A549 (cell line): ENCODE results near the gene NDUFS8. TPM values are rescaled to one million over a fixed set of nuclear protein-coding genes. Genes with fewer than 3 reads are reported as not detected.

ENCODE experiments used
- ATAC-seq, 2 experiments: fragments of 200-7000 bp in 1 of 2; fragments of >200 bp in 1 of 2; cut with Nextera tagmentation in 1 of 2; cut with Tn5 transposase in 1 of 2; 3 replicates each; pipeline versions ENCODE4 v1.8.0 to v1.9.1; 2018 to 2020; ENCODE audit warnings: mild to moderate bottlenecking in 1 of 2, moderate library complexity in 1 of 2
- CTCF ChIA-PET: fragments of 300-600 bp; sonication (Branson Sonifier 250); formaldehyde crosslinking; extraction: SDS; loops from one replicate; lab custom pipeline; 2021; ENCODE audit warnings: antibody characterized with exemption, inconsistent platforms; lab: Yijun Ruan, JAX
- POLR2A ChIA-PET: fragments of 350-600 bp; formaldehyde crosslinking; extraction: SDS; loops from one replicate; lab custom pipeline; 2021; ENCODE audit warnings: antibody characterized with exemption, inconsistent platforms; lab: Yijun Ruan, JAX
- DNase-seq, 2 experiments: peaks; one replicate each; pipeline versions ENCODE4 v3.0.0 to v3.0.0-alpha.2; 2011 to 2016; ENCODE audit warnings: low read depth in 1 of 2, low spot score in 1 of 2
- FAIRE-seq: peaks from 2 replicates; lab custom pipeline; 2011; peaks lifted over from hg19 to GRCh38; lab: Jason Lieb, UNC
- H3K27ac ChIP-seq, 2 experiments: fragments of >200 bp; sonication (Bioruptor Twin); formaldehyde crosslinking; 3 replicates each; pipeline ENCODE4 v1.5.1; 2016 to 2017
- H3K4me1 ChIP-seq: fragments of >200 bp; sonication (Bioruptor Twin); formaldehyde crosslinking; 3 replicates; pipeline ENCODE4 v1.6.1; 2016
- H3K4me2 ChIP-seq: fragments of >200 bp; sonication (Bioruptor Twin); formaldehyde crosslinking; 3 replicates; pipeline ENCODE4 v1.6.1; 2016
- H3K4me3 ChIP-seq: fragments of >200 bp; sonication (Bioruptor Twin); formaldehyde crosslinking; 3 replicates; pipeline ENCODE4 v1.5.1; 2016
- H3K9me3 ChIP-seq: fragments of >200 bp; sonication (Bioruptor Twin); formaldehyde crosslinking; 3 replicates; pipeline ENCODE4 v1.6.1; 2016
- CBX2 ChIP-seq: fragments of 200-600 bp; sonication (generic); IDR thresholded peaks from 2 replicates; pipeline ENCODE4 v1.6.1; 2016; ENCODE audit warnings: low read depth, mild to moderate bottlenecking, borderline replicate concordance
- CBX8 ChIP-seq: fragments of 200-600 bp; sonication (generic); IDR thresholded peaks from 2 replicates; pipeline ENCODE4 v1.6.1; 2016
- CEBPB ChIP-seq, 2 experiments: fragments of >200 bp in 1 of 2; sonication (Bioruptor Twin) in 1 of 2; formaldehyde crosslinking in 1 of 2; IDR thresholded peaks; 2 replicates each; pipeline ENCODE4 v1.6.1; 2012 to 2016
- CHD2 ChIP-seq: fragments of 150-350 bp; IDR thresholded peaks from 2 replicates; pipeline ENCODE4 v1.6.1; 2014; ENCODE audit warnings: low read length; ENCODE audit not compliant: partially characterized antibody
- CTCF ChIP-seq: fragments of >200 bp; sonication (Bioruptor Twin); formaldehyde crosslinking; IDR thresholded peaks from 3 replicates; pipeline ENCODE4 v1.5.1; 2016
- E2F6 ChIP-seq: IDR thresholded peaks from 2 replicates; pipeline ENCODE4 v1.6.1; 2012; ENCODE audit warnings: low read depth, borderline replicate concordance
- EHF ChIP-seq: fragments of 250-450 bp; sonication (Bioruptor Pico); IDR thresholded peaks from 2 replicates; pipeline ENCODE4 v1.5.0; 2020; ENCODE audit warnings: mild to moderate bottlenecking
- EP300 ChIP-seq, 2 experiments: fragments of >200 bp; sonication (Bioruptor Twin); formaldehyde crosslinking; IDR thresholded peaks; 2 replicates in 1 of 2; 3 replicates in 1 of 2; pipeline ENCODE4 v1.6.1; 2016 to 2017
- FOSL2 ChIP-seq, 2 experiments: fragments of 450-650 bp in 1 of 2; fragments of >200 bp in 1 of 2; sonication (Bioruptor Twin) in 1 of 2; formaldehyde crosslinking; IDR thresholded peaks; 2 replicates each; pipeline versions ENCODE4 v1.5.0 to v1.6.1; 2016 to 2020; ENCODE audit warnings: mild to moderate bottlenecking in 1 of 2, moderate library complexity in 1 of 2
- HOXB5 ChIP-seq: fragments of 250-450 bp; sonication (Bioruptor Pico); IDR thresholded peaks from 2 replicates; pipeline ENCODE4 v1.5.0; 2020; ENCODE audit warnings: mild to moderate bottlenecking, moderate library complexity
- JUN ChIP-seq, 2 experiments: fragments of >200 bp; sonication (Bioruptor Twin); formaldehyde crosslinking; IDR thresholded peaks; 2 replicates in 1 of 2; 3 replicates in 1 of 2; pipeline ENCODE4 v1.6.1; 2016 to 2017
- JUNB ChIP-seq: fragments of >200 bp; sonication (Bioruptor Twin); formaldehyde crosslinking; IDR thresholded peaks from 2 replicates; pipeline ENCODE4 v1.6.1; 2016
- MAFK ChIP-seq: fragments of 450-650 bp; IDR thresholded peaks from 2 replicates; pipeline ENCODE4 v1.6.1; 2014; ENCODE audit not compliant: partially characterized antibody
- MAZ ChIP-seq: fragments of 150-350 bp; IDR thresholded peaks from 2 replicates; pipeline ENCODE4 v1.6.1; 2014; ENCODE audit warnings: antibody characterized with exemption, low read depth, low read length, borderline replicate concordance
- NPAS2 ChIP-seq: fragments of 250-450 bp; sonication (Bioruptor Pico); IDR thresholded peaks from 2 replicates; pipeline ENCODE4 v1.8.0; 2022; ENCODE audit warnings: mild to moderate bottlenecking, moderate library complexity, borderline replicate concordance
- NR3C1 ChIP-seq: fragments of >200 bp; sonication (Bioruptor Twin); formaldehyde crosslinking; IDR thresholded peaks from 3 replicates; pipeline ENCODE4 v1.6.1; 2017
- PBX3 ChIP-seq: IDR thresholded peaks from 2 replicates; pipeline ENCODE4 v1.6.1; 2012
- POLR2AphosphoS2 ChIP-seq: conservative IDR thresholded peaks from 2 replicates; pipeline ENCODE4 v1.6.1; 2012; ENCODE audit warnings: low read length, improper control_type of control experiment, inconsistent platforms
- RARB ChIP-seq: fragments of 250-450 bp; sonication (Bioruptor Pico); IDR thresholded peaks from 2 replicates; pipeline ENCODE4 v1.8.0; 2021; ENCODE audit warnings: mild to moderate bottlenecking, moderate library complexity
- RCOR1 ChIP-seq: fragments of 150-350 bp; IDR thresholded peaks from 2 replicates; pipeline ENCODE4 v1.6.1; 2014; ENCODE audit warnings: antibody characterized with exemption, low read length, low read depth
- RNF2 ChIP-seq: fragments of 200-600 bp; sonication (generic); IDR thresholded peaks from 2 replicates; pipeline ENCODE4 v1.6.1; 2016; ENCODE audit warnings: low read depth, mild to moderate bottlenecking, antibody characterized with exemption, moderate library complexity, borderline replicate concordance
- TP53 ChIP-seq: fragments of 250-450 bp; sonication (Bioruptor Pico); IDR thresholded peaks from 2 replicates; pipeline ENCODE4 v1.5.0; 2021; ENCODE audit warnings: mild to moderate bottlenecking, moderate library complexity
- ZC3H11A ChIP-seq: fragments of 450-650 bp; IDR thresholded peaks from 2 replicates; pipeline ENCODE4 v1.6.1; 2014; ENCODE audit warnings: antibody characterized with exemption, mild to moderate bottlenecking
- ZNF302 ChIP-seq: fragments of 250-450 bp; sonication (Bioruptor Pico); IDR thresholded peaks from 2 replicates; pipeline ENCODE4 v1.9.0; 2021; ENCODE audit warnings: inconsistent platforms, mild to moderate bottlenecking, moderate library complexity
- ZSCAN20 ChIP-seq: fragments of 250-450 bp; sonication (Bioruptor Pico); IDR thresholded peaks from 2 replicates; pipeline ENCODE4 v1.8.0; 2022; ENCODE audit warnings: mild to moderate bottlenecking, moderate library complexity
- WGBS: methylation state at CpG from one replicate; pipeline ENCODE4 v1.1.6; 2017; ENCODE audit errors: missing lambda C conversion rate; 5-methylcytosine and 5-hydroxymethylcytosine counted together
- polyA plus RNA-seq, 4 experiments: library from polyadenylated mRNA; depleted of rRNA in 3 of 4; stranded (reverse); fragments of >200 nt; fragmentation: RNase III in 1 of 4; extraction: RNeasy Plus Mini Kit Qiagen cat#74134 plus additional on column Dnase treatment in 1 of 4; gene quantifications; 2 replicates in 3 of 4; 3 replicates in 1 of 4; pipeline ENCODE4 v1.2.3, GENCODE V29; 2011 to 2017
- TF ChIP-seq, protein P1 (sequence below): IDR thresholded peaks from 2 replicates; pipeline ENCODE4 v1.6.1; 2012

NDUFS8 gene
- polyA plus RNA-seq, 2 of the 4 experiments (the other 2 are of a cell fraction) = 71.0 to 298 TPM

DNA sequence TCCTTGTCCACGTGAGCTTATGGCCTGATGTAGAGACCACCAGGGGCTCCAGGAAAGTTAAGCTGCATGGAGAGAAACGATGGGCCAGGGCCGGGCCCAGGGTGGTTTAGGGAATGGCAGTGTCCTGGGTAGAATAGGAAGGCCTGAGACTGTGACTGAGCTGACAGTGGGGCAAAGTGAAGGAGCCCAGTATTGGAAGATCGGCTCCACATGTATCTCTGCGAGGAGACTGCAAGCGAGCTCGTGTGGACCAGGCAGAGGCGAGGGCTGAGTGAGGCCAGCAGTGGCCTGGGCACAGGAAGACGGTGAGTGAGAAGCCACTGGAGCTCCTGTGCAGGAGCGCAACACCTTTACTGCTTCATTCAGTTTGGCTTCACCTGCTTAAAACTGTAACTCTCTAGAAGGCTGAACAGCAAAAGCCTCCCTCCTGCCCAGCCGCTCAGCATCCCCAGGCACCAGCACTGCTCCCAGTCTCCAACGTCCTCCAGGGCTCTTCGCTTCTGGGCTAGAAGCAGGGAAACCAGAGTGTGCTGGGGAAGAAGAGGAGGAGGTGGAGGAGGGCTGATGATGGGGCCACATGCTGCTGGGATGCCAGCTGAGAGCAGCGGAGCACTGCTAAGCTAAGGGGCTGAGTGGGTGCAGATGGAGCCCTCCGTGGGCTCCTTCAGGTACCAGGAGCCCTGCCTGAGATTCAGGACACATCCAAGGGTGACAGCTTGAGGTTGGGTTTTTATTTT lies 21.8 kb downstream of the NDUFS8 start:
- DNase-seq = no peak
- POLR2A ChIA-PET = interaction anchor here (0.8 to 0.9 kb wide), 2 partner anchors 24 to 97 kb away, joined by 3 read pairs; no protein-coding TSS in a partner anchor
- TF ChIP-seq RCOR1 (no peak), TP53 (CRISPR knock-in tag) (no peak), RARB (CRISPR knock-in tag) (no peak), ZC3H11A (no peak), NPAS2 (CRISPR knock-in tag) (no peak), CHD2 (no peak), CEBPB (IDR thresholded peaks at IDR 0.05) (no peak)
- CTCF ChIA-PET = interaction anchor here (0.8 to 1.6 kb wide), 4 partner anchors 11 to 157 kb away, joined by 3 to 4 read pairs (median 4); no protein-coding TSS in a partner anchor
- no peak overlapping the region for H3K4me2 ChIP-seq
- no peak overlapping the region for H3K27ac ChIP-seq
- no peaks in the 10 kb centered on the region for H3K9me3 ChIP-seq
- 89% methylated on average over 15 of the region's 15 CpGs for WGBS
- peak in 1 of 2 experiments; percentile 9; a peak in 1 of 6 replicates for ATAC-seq
- H3K4me1 ChIP-seq = 0 out of 3 replicates have a peak, but pooled peaks cover 3% of the 10 kb centered on the region
- H3K4me3 ChIP-seq = no peak overlapping the region
- no peak for FAIRE-seq

- Histone ChIP-seq H3K4me2 (no peak overlapping the region), H3K9me3 (no peaks in the 10 kb centered on the region), H3K4me1 (0 out of 3 replicates have a peak, but pooled peaks cover 3% of the 10 kb centered on the region), H3K4me3 (no peak overlapping the region), H3K27ac (no peak overlapping the region)
- TF ChIP-seq CBX8 (no peak), JUN (IDR thresholded peaks at IDR 0.05) (0 out of 5 replicates have a peak, but pooled peaks of 1 of the 2 experiments have one; percentile 13), HOXB5 (CRISPR knock-in tag) (no peak), NR3C1 (no peak), CTCF (no peak), POLR2AphosphoS2 (peak; percentile 63; the same call in 1 of the 2 replicates), E2F6 (no peak), PBX3 (0 out of 2 replicates have a peak, but pooled peaks have one; percentile 35), TP53 (CRISPR knock-in tag) (no peak)
- ChIA-PET CTCF (interaction anchor here (0.8 to 1.6 kb wide), 3 partner anchors 12 to 156 kb away, joined by 3 to 4 read pairs (median 4); no protein-coding TSS in a partner anchor), POLR2A (interaction anchor here (0.8 kb wide), 1 partner anchor 25 kb away, joined by 3 read pairs; no protein-coding TSS in a partner anchor)
- 81% methylated on average over 9 of the region's 9 CpGs for WGBS
- FAIRE-seq = no peak
- ATAC-seq = peak; percentile 10 to 15; a peak in 3 of 6 replicates
- DNase-seq = no peak
Observed at GRCh38 chr11:68053117-68053516, 22.6 kb downstream of the NDUFS8 start.

DNA sequence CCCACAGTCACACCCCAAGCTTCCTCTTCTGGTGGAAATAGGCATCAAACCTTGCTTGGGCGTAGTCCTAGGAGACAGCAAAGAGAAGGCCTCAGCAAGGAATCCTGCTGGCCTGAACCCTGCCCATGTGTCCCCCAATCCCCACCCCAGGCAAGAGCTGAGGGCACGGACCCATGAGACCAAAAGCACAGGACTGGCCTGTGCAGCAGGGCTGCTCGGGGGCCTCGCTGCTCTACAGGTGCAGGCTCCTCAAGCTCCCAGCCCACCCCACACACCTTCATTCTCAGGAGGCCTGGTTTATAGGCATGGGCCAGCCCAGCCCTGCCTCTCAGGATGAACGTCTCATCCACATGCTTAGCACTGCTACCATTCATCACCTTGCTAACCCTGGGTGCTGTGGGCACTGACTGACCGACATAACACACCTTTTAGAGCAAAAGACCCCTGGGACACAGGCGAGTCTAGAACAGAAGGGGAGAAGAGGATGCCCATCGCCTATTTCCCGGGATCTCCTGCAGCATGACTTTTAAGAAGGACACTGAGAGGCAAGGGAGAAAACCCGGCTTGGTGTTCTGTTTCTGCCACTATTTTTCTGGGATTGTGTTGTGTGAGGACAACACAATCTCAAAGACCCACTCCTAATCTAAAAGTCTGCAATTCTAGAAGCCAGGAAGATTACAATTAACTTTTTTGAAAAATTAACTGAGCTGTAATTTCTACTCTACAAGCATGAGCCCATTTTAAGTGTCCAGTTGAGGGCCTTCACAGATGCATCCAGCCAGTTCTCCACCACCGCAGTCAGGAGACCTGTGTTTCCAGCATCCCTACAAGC lies 23.7 kb downstream of the NDUFS8 start:
- Histone ChIP-seq H3K27ac (no peak overlapping the region), H3K4me2 (no peak overlapping the region), H3K9me3 (no peaks in the 10 kb centered on the region), H3K4me1 (0 out of 3 replicates have a peak, but pooled peaks cover 3% of the 10 kb centered on the region), H3K4me3 (no peak overlapping the region)
- WGBS = 95% methylated on average over 10 of the region's 11 CpGs
- FAIRE-seq (no peak), ATAC-seq (peak; percentile 4 to 13; a peak in 3 of 6 replicates), DNase-seq (no peak)
- POLR2A ChIA-PET = no interaction called here
- CTCF ChIA-PET = interaction anchor here (0.8 to 1.8 kb wide), 3 partner anchors 13 to 155 kb away, joined by 3 to 5 read pairs (median 4); no protein-coding TSS in a partner anchor
- no peak for TF ChIP-seq MAFK
- TF ChIP-seq NR3C1 = no peak
- TF ChIP-seq, protein P1, sequence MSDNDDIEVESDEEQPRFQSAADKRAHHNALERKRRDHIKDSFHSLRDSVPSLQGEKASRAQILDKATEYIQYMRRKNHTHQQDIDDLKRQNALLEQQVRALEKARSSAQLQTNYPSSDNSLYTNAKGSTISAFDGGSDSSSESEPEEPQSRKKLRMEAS = no peak
- no peak for TF ChIP-seq FOSL2 (IDR thresholded peaks at IDR 0.05)
- TF ChIP-seq FOSL2 (CRISPR knock-in tag; IDR thresholded peaks at IDR 0.05) = no peak
- TF ChIP-seq TP53 (CRISPR knock-in tag) = no peak
- no peak for TF ChIP-seq EP300 (IDR thresholded peaks at IDR 0.05)
- no peak for TF ChIP-seq MAZ
- TF ChIP-seq ZNF302 (CRISPR knock-in tag) = no peak
- no peak for TF ChIP-seq RNF2
- no peak for TF ChIP-seq JUNB
- no peak for TF ChIP-seq ZSCAN20 (CRISPR knock-in tag)
- TF ChIP-seq CBX8 = no peak
- no peak for TF ChIP-seq E2F6
- TF ChIP-seq EHF = no peak
- no peak for TF ChIP-seq CBX2
